KOPT-K1 (cell line): Measurements from ENCODE around the gene PPP1R13B.

Experiments
- H3K27ac ChIP-seq: fragments of 200-600 bp; sonication (generic); 2 replicates; pipeline ENCODE4 v1.5.1; 2016; ENCODE audit warnings: antibody characterized with exemption, mild to moderate bottlenecking, low read depth, low read length; ENCODE audit not compliant: poor library complexity, severe bottlenecking
- H3K36me3 ChIP-seq: fragments of 200-600 bp; sonication (generic); 2 replicates; pipeline ENCODE4 v1.5.1; 2017; ENCODE audit warnings: antibody characterized with exemption, mild to moderate bottlenecking, low read length, moderate library complexity; ENCODE audit not compliant: insufficient read depth
- H3K9me3 ChIP-seq: fragments of 200-600 bp; sonication (generic); 2 replicates; pipeline ENCODE4 v1.5.1; 2017; ENCODE audit warnings: antibody characterized with exemption, low read length, mild to moderate bottlenecking; ENCODE audit not compliant: insufficient read depth, poor library complexity, severe bottlenecking

The PPP1R13B gene

GRCh38 chr14:103725001-103725682, 122.2 kb downstream of the PPP1R13B start:
- H3K9me3 ChIP-seq = no peaks in the 10 kb centered on the region
- peaks cover 47% of the 10 kb centered on the region for H3K36me3 ChIP-seq
- H3K27ac ChIP-seq = no peak overlapping the region

GRCh38 chr14:103724116-103724515, 123.3 kb downstream of the PPP1R13B start:
- Histone ChIP-seq H3K9me3 (no peaks in the 10 kb centered on the region), H3K36me3 (peaks cover 37% of the 10 kb centered on the region), H3K27ac (no peak overlapping the region)

GRCh38 chr14:103723748-103724081, 123.7 kb downstream of the PPP1R13B start:
- H3K9me3 ChIP-seq = no peaks in the 10 kb centered on the region
- no peak overlapping the region for H3K27ac ChIP-seq
- peaks cover 33% of the 10 kb centered on the region for H3K36me3 ChIP-seq

GRCh38 chr14:103721334-103722120, 125.8 kb downstream of the PPP1R13B start:
- H3K27ac ChIP-seq = peak overlapping the region; percentile 63
- H3K9me3 ChIP-seq = no peaks in the 10 kb centered on the region
- H3K36me3 ChIP-seq = peaks cover 21% of the 10 kb centered on the region; the same call in 1 of the 2 replicates

GRCh38 chr14:103719751-103720150, 127.6 kb downstream of the PPP1R13B start:
- peak overlapping the region; percentile 63 for H3K27ac ChIP-seq
- no peaks in the 10 kb centered on the region for H3K9me3 ChIP-seq
- H3K36me3 ChIP-seq = peaks cover 9% of the 10 kb centered on the region; the same call in 1 of the 2 replicates

GRCh38 chr14:103718572-103718971, 128.8 kb downstream of the PPP1R13B start:
- peak overlapping the region; percentile 63 for H3K27ac ChIP-seq
- no peaks in the 10 kb centered on the region for H3K9me3 ChIP-seq
- H3K36me3 ChIP-seq = peaks cover 10% of the 10 kb centered on the region

GRCh38 chr14:103716899-103717411, 130.4 kb downstream of the PPP1R13B start:
- Histone ChIP-seq H3K27ac (peak overlapping the region; percentile 62), H3K9me3 (no peaks in the 10 kb centered on the region), H3K36me3 (peaks cover 26% of the 10 kb centered on the region)

- Histone ChIP-seq H3K27ac (peak overlapping the region; percentile 62), H3K36me3 (peaks cover 33% of the 10 kb centered on the region), H3K9me3 (no peaks in the 10 kb centered on the region)
Observed at GRCh38 chr14:103716091-103716801, 131.1 kb downstream of the PPP1R13B start.

GRCh38 chr14:103715052-103716000, 132.0 kb downstream of the PPP1R13B start, which contains the start of the genes XRCC3 and ZFYVE21:
Gene XRCC3, minus strand, starts transcription at chr14:103715451. Its CDS starts 4,364 bp downstream, at chr14:103711087.
Gene ZFYVE21, plus strand, starts transcription at chr14:103715810. Its CDS starts 32 bp downstream, at chr14:103715842.
- Histone ChIP-seq H3K9me3 (no peaks in the 10 kb centered on the region), H3K36me3 (peaks cover 42% of the 10 kb centered on the region), H3K27ac (peak within 1 kb of the TSS; percentile 87)

- no peaks in the 10 kb centered on the region for H3K9me3 ChIP-seq
- peaks cover 53% of the 10 kb centered on the region for H3K36me3 ChIP-seq
- H3K27ac ChIP-seq = peak overlapping the region; percentile 87
Observed at GRCh38 chr14:103714063-103714724, 133.2 kb downstream of the PPP1R13B start.

GRCh38 chr14:103713304-103714062, 133.9 kb downstream of the PPP1R13B start:
- peaks cover 61% of the 10 kb centered on the region for H3K36me3 ChIP-seq
- no peaks in the 10 kb centered on the region for H3K9me3 ChIP-seq
- peak overlapping the region; percentile 87 for H3K27ac ChIP-seq

- Histone ChIP-seq H3K36me3 (peaks cover 66% of the 10 kb centered on the region), H3K27ac (peak overlapping the region; percentile 87), H3K9me3 (no peaks in the 10 kb centered on the region)
Observed at GRCh38 chr14:103712633-103713247, 134.6 kb downstream of the PPP1R13B start.
